ENCODE results near the gene SCARF2. TPM values are rescaled to one million over a fixed set of nuclear protein-coding genes. Genes with fewer than 3 reads are reported as not detected.

Gene SCARF2
- total and polyA plus RNA-seq, 2 donors from 2014 or later, result 5.0 to 12.3 TPM

DNA sequence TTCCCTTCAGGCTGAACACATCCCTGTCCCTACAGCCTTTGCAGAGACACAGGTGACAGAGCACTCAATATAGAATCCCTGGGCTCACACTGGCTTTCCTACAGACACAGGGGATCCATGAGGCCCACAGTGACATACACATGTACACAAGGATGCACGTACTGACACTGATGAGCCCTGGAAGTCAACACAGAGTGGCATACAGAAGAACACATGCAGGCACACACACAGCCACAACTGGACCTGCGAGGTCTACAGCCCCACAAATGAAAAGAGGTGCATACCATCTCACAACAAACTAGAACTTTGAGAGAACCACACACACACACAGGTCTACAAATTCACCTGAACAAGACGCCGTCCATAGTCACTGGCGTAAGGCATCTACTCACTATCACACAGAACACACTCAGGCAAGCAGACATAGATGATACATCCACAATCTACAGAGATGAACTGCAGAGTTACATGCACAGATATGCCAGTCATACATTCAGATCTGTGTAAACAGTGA, 47.2 kb downstream of the SCARF2 start:
- Histone ChIP-seq H3K36me3 (ENCODE audit: control insufficient read depth in 2 of 3, insufficient read depth in 3 of 3, low read length in 3 of 3) (no peaks in the 10 kb centered on the region), H3K27ac (ENCODE audit: low read depth in 2 of 2, low read length in 2 of 2) (no peak overlapping the region), H3K9me3 (ENCODE audit: control insufficient read depth in 2 of 3, insufficient read depth in 1 of 3, low read length in 3 of 3) (no peaks in the 10 kb centered on the region), H3K4me3 (ENCODE audit: low read length in 3 of 3) (no peak overlapping the region), H3K4me1 (ENCODE audit: control insufficient read depth in 2 of 3, insufficient read depth in 2 of 3, low read depth in 1 of 3, low read length in 3 of 3) (peaks cover 0 to 13% (median 0%) of the 10 kb centered on the region in 3 donors), H3K27me3 (ENCODE audit: control insufficient read depth, insufficient read depth, low read length) (no peaks in the 10 kb centered on the region), H3K9ac (ENCODE audit: low read length in 3 of 3) (no peak overlapping the region)
- TF ChIP-seq, protein P1, sequence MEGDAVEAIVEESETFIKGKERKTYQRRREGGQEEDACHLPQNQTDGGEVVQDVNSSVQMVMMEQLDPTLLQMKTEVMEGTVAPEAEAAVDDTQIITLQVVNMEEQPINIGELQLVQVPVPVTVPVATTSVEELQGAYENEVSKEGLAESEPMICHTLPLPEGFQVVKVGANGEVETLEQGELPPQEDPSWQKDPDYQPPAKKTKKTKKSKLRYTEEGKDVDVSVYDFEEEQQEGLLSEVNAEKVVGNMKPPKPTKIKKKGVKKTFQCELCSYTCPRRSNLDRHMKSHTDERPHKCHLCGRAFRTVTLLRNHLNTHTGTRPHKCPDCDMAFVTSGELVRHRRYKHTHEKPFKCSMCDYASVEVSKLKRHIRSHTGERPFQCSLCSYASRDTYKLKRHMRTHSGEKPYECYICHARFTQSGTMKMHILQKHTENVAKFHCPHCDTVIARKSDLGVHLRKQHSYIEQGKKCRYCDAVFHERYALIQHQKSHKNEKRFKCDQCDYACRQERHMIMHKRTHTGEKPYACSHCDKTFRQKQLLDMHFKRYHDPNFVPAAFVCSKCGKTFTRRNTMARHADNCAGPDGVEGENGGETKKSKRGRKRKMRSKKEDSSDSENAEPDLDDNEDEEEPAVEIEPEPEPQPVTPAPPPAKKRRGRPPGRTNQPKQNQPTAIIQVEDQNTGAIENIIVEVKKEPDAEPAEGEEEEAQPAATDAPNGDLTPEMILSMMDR (IDR thresholded peaks at IDR 0.05; ENCODE audit: borderline replicate concordance, extremely low read depth, insufficient read depth), result no peak
- FAIRE-seq, result no peak
- DNase-seq, result no peak
- intact Hi-C loops (cut with DNase I), result no loop called here

DNA sequence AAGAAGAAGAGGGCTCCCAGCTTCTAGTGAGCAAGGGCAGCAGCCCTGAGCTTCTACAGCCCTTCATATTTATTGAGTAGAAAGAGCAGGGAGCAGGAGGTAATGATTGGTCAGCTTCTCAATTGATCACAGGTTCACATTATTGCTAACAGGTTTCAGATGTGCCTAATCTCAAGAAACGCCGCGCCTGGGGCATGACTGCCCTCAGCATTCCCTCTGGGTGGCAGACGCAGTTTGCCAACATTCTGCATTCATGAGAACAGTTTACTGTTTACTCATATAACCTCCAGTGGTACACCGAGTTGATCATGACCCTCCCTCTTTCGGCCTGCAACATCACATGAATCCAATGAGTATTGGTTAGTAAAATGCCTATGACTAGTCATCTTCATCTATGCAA, 48.3 kb downstream of the SCARF2 start:
- DNase-seq, result no peak
- no peaks in the 10 kb centered on the region for H3K9me3 ChIP-seq (ENCODE audit: control insufficient read depth in 2 of 3, insufficient read depth in 1 of 3, low read length in 3 of 3)
- no peaks in the 10 kb centered on the region for H3K27me3 ChIP-seq (ENCODE audit: control insufficient read depth, insufficient read depth, low read length)
- peaks cover 0 to 5% (median 0%) of the 10 kb centered on the region in 3 donors for H3K4me1 ChIP-seq (ENCODE audit: control insufficient read depth in 2 of 3, insufficient read depth in 2 of 3, low read depth in 1 of 3, low read length in 3 of 3)
- TF ChIP-seq, protein P1 (IDR thresholded peaks at IDR 0.05; ENCODE audit: borderline replicate concordance, extremely low read depth, insufficient read depth), result no peak
- H3K4me3 ChIP-seq (ENCODE audit: low read length in 3 of 3), result no peak overlapping the region
- FAIRE-seq, result no peak
- intact Hi-C loops (cut with DNase I), result no loop called here
- no peaks in the 10 kb centered on the region for H3K36me3 ChIP-seq (ENCODE audit: control insufficient read depth in 2 of 3, insufficient read depth in 3 of 3, low read length in 3 of 3)
- H3K27ac ChIP-seq (ENCODE audit: low read depth in 2 of 2, low read length in 2 of 2), result no peak overlapping the region
- no peak overlapping the region for H3K9ac ChIP-seq (ENCODE audit: low read length in 3 of 3)

DNA sequence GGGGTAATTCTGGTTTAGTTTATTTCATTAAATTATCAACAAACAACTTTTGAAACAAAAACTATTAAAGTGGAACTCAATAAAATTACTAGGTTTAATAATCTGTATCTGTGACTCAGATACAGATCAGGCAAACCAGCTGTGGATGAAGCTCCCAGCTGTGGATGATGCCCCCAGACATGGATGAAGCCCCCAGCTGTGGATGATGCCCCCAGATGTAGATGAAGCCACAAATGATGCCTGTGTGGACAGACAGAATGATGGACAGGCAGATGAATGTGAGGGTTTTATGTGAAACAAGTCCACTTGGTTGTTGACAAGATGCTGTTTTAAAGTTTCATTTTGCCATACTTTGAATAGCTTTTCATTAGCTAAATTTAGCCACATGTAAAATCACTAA, 49.4 kb downstream of the SCARF2 start:
- FAIRE-seq (no peak), DNase-seq (no peak)
- TF ChIP-seq, protein P1 (IDR thresholded peaks at IDR 0.05; ENCODE audit: borderline replicate concordance, extremely low read depth, insufficient read depth), result no peak
- Histone ChIP-seq H3K4me1 (ENCODE audit: control insufficient read depth in 2 of 3, insufficient read depth in 2 of 3, low read depth in 1 of 3, low read length in 3 of 3) (peaks cover 0 to under 1% (median 0%) of the 10 kb centered on the region in 3 donors), H3K27me3 (ENCODE audit: control insufficient read depth, insufficient read depth, low read length) (no peaks in the 10 kb centered on the region), H3K9me3 (ENCODE audit: control insufficient read depth in 2 of 3, insufficient read depth in 1 of 3, low read length in 3 of 3) (no peaks in the 10 kb centered on the region), H3K4me3 (ENCODE audit: low read length in 3 of 3) (no peak overlapping the region), H3K9ac (ENCODE audit: low read length in 3 of 3) (no peak overlapping the region), H3K36me3 (ENCODE audit: control insufficient read depth in 2 of 3, insufficient read depth in 3 of 3, low read length in 3 of 3) (no peaks in the 10 kb centered on the region), H3K27ac (ENCODE audit: low read depth in 2 of 2, low read length in 2 of 2) (no peak overlapping the region)
- intact Hi-C loops (cut with DNase I), result no loop called here

DNA sequence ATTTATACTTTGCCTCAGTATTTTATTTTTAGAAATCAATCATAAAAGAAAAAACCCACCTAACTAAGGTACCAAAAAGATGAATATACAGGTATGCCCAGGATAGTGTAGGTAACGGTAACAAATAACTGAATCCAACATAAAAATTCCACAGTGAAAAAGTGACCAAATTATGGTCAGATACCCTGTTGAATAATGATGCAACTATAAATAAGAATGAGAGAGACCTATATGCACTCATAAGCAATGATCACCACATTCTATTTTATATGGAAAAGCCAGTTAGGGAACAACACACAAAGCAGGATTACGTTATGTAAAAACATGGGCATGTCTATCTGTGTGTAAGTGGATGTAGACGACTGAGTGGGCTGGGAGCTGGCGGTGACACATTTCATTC, 50.7 kb downstream of the SCARF2 start:
- FAIRE-seq (no peak), DNase-seq (no peak)
- intact Hi-C loops (cut with DNase I), result no loop called here
- no peak overlapping the region for H3K4me3 ChIP-seq (ENCODE audit: low read length in 3 of 3)
- H3K9ac ChIP-seq (ENCODE audit: low read length in 3 of 3), result no peak overlapping the region
- H3K36me3 ChIP-seq (ENCODE audit: control insufficient read depth in 2 of 3, insufficient read depth in 3 of 3, low read length in 3 of 3), result no peaks in the 10 kb centered on the region
- no peaks in the 10 kb centered on the region for H3K4me1 ChIP-seq (ENCODE audit: control insufficient read depth in 2 of 3, insufficient read depth in 2 of 3, low read depth in 1 of 3, low read length in 3 of 3)
- H3K27ac ChIP-seq (ENCODE audit: low read depth in 2 of 2, low read length in 2 of 2), result no peak overlapping the region
- H3K9me3 ChIP-seq (ENCODE audit: control insufficient read depth in 2 of 3, insufficient read depth in 1 of 3, low read length in 3 of 3), result no peaks in the 10 kb centered on the region
- no peaks in the 10 kb centered on the region for H3K27me3 ChIP-seq (ENCODE audit: control insufficient read depth, insufficient read depth, low read length)
- TF ChIP-seq, protein P1 (IDR thresholded peaks at IDR 0.05; ENCODE audit: borderline replicate concordance, extremely low read depth, insufficient read depth), result no peak

Data from kidney (tissue), 14 donors.